GM12872 (cell line): ENCODE data around the gene PDGFRA.

Experiments used
- CTCF ChIP-seq: IDR thresholded peaks from 3 replicates; pipeline ENCODE4 v1.5.1; 2011; ENCODE audit warnings: low read depth, mild to moderate bottlenecking, low read length, moderate library complexity; ENCODE audit not compliant: insufficient read depth

PDGFRA gene

GRCh38 chr4:54255881-54256280, 26.8 kb downstream of the PDGFRA start:
- no peak for TF ChIP-seq CTCF

GRCh38 chr4:54256491-54257486, 27.7 kb downstream of the PDGFRA start:
- TF ChIP-seq CTCF: no peak

GRCh38 chr4:54265366-54265765, 36.3 kb downstream of the PDGFRA start:
- no peak for TF ChIP-seq CTCF

GRCh38 chr4:54268151-54268550, 39.1 kb downstream of the PDGFRA start:
- TF ChIP-seq CTCF: no peak

GRCh38 chr4:54271464-54271863, 42.4 kb downstream of the PDGFRA start:
- TF ChIP-seq CTCF: no peak

GRCh38 chr4:54272051-54272450, 43.0 kb downstream of the PDGFRA start:
- TF ChIP-seq CTCF: no peak

- TF ChIP-seq CTCF: no peak
Measured at GRCh38 chr4:54274264-54274663, 45.2 kb downstream of the PDGFRA start.
